ENCODE measurements around the gene EXOC3L4.

EXOC3L4 gene

GRCh38 chr14:103091041-103091882, 3.3 kb upstream of the EXOC3L4 start:
- DNase-seq (ENCODE audit: low spot score): no peak

- no peak for DNase-seq (ENCODE audit: low spot score)
These were observed 2.7 kb upstream of the EXOC3L4 start for GRCh38 chr14:103091883-103092222.

- DNase-seq (ENCODE audit: low spot score): no peak
These were observed 594 bp upstream of the EXOC3L4 start for GRCh38 chr14:103093856-103094405.

- DNase-seq (ENCODE audit: low spot score): no peak
These were observed 769 bp downstream of the EXOC3L4 start for GRCh38 chr14:103095210-103095778.

GRCh38 chr14:103096387-103096786, 1.9 kb downstream of the EXOC3L4 start:
- DNase-seq (ENCODE audit: low spot score): no peak

- no peak for DNase-seq (ENCODE audit: low spot score)
These were observed 2.9 kb downstream of the EXOC3L4 start for GRCh38 chr14:103097244-103097993.

- DNase-seq (ENCODE audit: low spot score): no peak
These were observed 3.8 kb downstream of the EXOC3L4 start for GRCh38 chr14:103097994-103098957.

GRCh38 chr14:103099081-103099732, 4.7 kb downstream of the EXOC3L4 start:
- no peak for DNase-seq (ENCODE audit: low spot score)

GRCh38 chr14:103099733-103100280, 5.3 kb downstream of the EXOC3L4 start:
- DNase-seq (ENCODE audit: low spot score): no peak

GRCh38 chr14:103100281-103101121, 6.0 kb downstream of the EXOC3L4 start:
- no peak for DNase-seq (ENCODE audit: low spot score)

GRCh38 chr14:103101257-103101962, 6.9 kb downstream of the EXOC3L4 start:
- DNase-seq (ENCODE audit: low spot score): no peak

GRCh38 chr14:103101963-103102688, 7.6 kb downstream of the EXOC3L4 start:
- no peak for DNase-seq (ENCODE audit: low spot score)

GRCh38 chr14:103102689-103103260, 8.2 kb downstream of the EXOC3L4 start:
- DNase-seq (ENCODE audit: low spot score): no peak

GRCh38 chr14:103103461-103104388, 9.2 kb downstream of the EXOC3L4 start:
- no peak for DNase-seq (ENCODE audit: low spot score)

GRCh38 chr14:103104389-103104653, 9.8 kb downstream of the EXOC3L4 start:
- no peak for DNase-seq (ENCODE audit: low spot score)

GRCh38 chr14:103104654-103105452, 10.3 kb downstream of the EXOC3L4 start:
- no peak for DNase-seq (ENCODE audit: low spot score)
